Measurements from ENCODE around the gene PPP1R15B. TPM values are rescaled to one million over a fixed set of nuclear protein-coding genes. Genes with fewer than 3 reads are reported as not detected.

Gene PPP1R15B
- total and polyA plus RNA-seq, 8 donors, result 6.5 to 74.4 (median 31.6) TPM

- H3K36me3 ChIP-seq, result peaks cover 0 to 26% (median 8%) of the 10 kb centered on the region in 4 donors
- 79 to 84% (median 82%) methylated on average over 16 of the region's 16 CpGs for WGBS, 5 donors
- no peak for DNase-seq
- TF ChIP-seq EP300 (IDR thresholded peaks at IDR 0.05) (no peak), POLR2AphosphoS5 (IDR thresholded peaks at IDR 0.05) (no peak), CTCF (IDR thresholded peaks at IDR 0.05) (no peak), POLR2A (IDR thresholded peaks at IDR 0.05) (no peak)
- H3K27me3 ChIP-seq, result peaks cover 0 to 4% (median 0%) of the 10 kb centered on the region in 3 donors
- intact Hi-C loops (cut with DNase I; ENCODE audit: low total_unique reads), result loop anchor here (5.0 kb wide), 1 partner anchor 110 kb away; no protein-coding TSS in a partner anchor
- no peak overlapping the region for H3K27ac ChIP-seq
- H3K4me3 ChIP-seq, result no peak overlapping the region
- peaks cover 15 to 27% (median 20%) of the 10 kb centered on the region in 4 donors for H3K4me1 ChIP-seq
- H3K9me3 ChIP-seq, result no peaks in the 10 kb centered on the region
Observed at GRCh38 chr1:204367193-204367858, 44.3 kb downstream of the PPP1R15B start.

- peaks cover 0 to 26% (median 8%) of the 10 kb centered on the region in 4 donors for H3K36me3 ChIP-seq
- 87 to 91% (median 89%) methylated on average over 7 of the region's 7 CpGs for WGBS, 5 donors
- no peaks in the 10 kb centered on the region for H3K9me3 ChIP-seq
- no peak for TF ChIP-seq EP300 (IDR thresholded peaks at IDR 0.05)
- TF ChIP-seq POLR2A (IDR thresholded peaks at IDR 0.05), result no peak
- TF ChIP-seq CTCF (IDR thresholded peaks at IDR 0.05), result peak in 2 of 7 experiments; percentile 10 to 23
- no peak for TF ChIP-seq POLR2AphosphoS5 (IDR thresholded peaks at IDR 0.05)
- no peak overlapping the region for H3K4me3 ChIP-seq
- peaks cover 15 to 32% (median 21%) of the 10 kb centered on the region in 4 donors for H3K4me1 ChIP-seq
- no peak overlapping the region for H3K27ac ChIP-seq
- peaks cover 0 to 4% (median 0%) of the 10 kb centered on the region in 3 donors for H3K27me3 ChIP-seq
- no peak for DNase-seq
- intact Hi-C loops (cut with DNase I; ENCODE audit: low total_unique reads), result loop anchor here (5.0 kb wide), 1 partner anchor 109 kb away; no protein-coding TSS in a partner anchor
Observed at GRCh38 chr1:204366759-204367158, 44.9 kb downstream of the PPP1R15B start.

- peak overlapping the region; percentile 58 to 76 (median 70) for H3K27ac ChIP-seq
- TF ChIP-seq EP300 (IDR thresholded peaks at IDR 0.05) (no peak), POLR2A (IDR thresholded peaks at IDR 0.05) (no peak), CTCF (IDR thresholded peaks at IDR 0.05) (peak in 6 of 7 experiments; percentile 89 to 99 (median 97)), POLR2AphosphoS5 (IDR thresholded peaks at IDR 0.05) (peak in 1 of 3 donors; percentile 16)
- H3K4me1 ChIP-seq, result peaks cover 35 to 54% (median 38%) of the 10 kb centered on the region in 4 donors
- 0 to 1% (median 1%) methylated on average over 16 to 27 of the region's 27 CpGs for WGBS, 5 donors
- peaks cover 0 to 19% (median 0%) of the 10 kb centered on the region in 3 donors for H3K27me3 ChIP-seq
- H3K9me3 ChIP-seq, result no peaks in the 10 kb centered on the region
- intact Hi-C loops (cut with DNase I; ENCODE audit: low total_unique reads), result loop anchor here (5.0 kb wide), 2 partner anchors 151 to 201 kb away; partner anchors contain the start of gene GOLT1A
- peak overlapping the region; percentile 36 to 47 (median 46) for H3K4me3 ChIP-seq
- peaks cover 0 to under 1% (median 0%) of the 10 kb centered on the region in 4 donors for H3K36me3 ChIP-seq
- peak; percentile 74 to 93 for DNase-seq
Observed at GRCh38 chr1:204363335-204364114, 48.1 kb downstream of the PPP1R15B start.

GRCh38 chr1:204362984-204363334 is 48.7 kb downstream of the PPP1R15B start:
- Histone ChIP-seq H3K9me3 (no peaks in the 10 kb centered on the region), H3K4me1 (peaks cover 40 to 60% (median 44%) of the 10 kb centered on the region in 4 donors), H3K36me3 (no peaks in the 10 kb centered on the region), H3K4me3 (peak overlapping the region; percentile 36 to 47 (median 46)), H3K27me3 (peaks cover 0 to 21% (median 0%) of the 10 kb centered on the region in 3 donors), H3K27ac (peak overlapping the region; percentile 58 to 76 (median 70))
- no peak for DNase-seq
- WGBS, 5 donors, result 28 to 42% (median 33%) methylated on average over 9 to 11 of the region's 11 CpGs
- intact Hi-C loops (cut with DNase I; ENCODE audit: low total_unique reads), result loop anchor here (5.0 kb wide), 2 partner anchors 151 to 201 kb away; partner anchors contain the start of gene GOLT1A
- no peak for TF ChIP-seq POLR2AphosphoS5 (IDR thresholded peaks at IDR 0.05)
- no peak for TF ChIP-seq POLR2A (IDR thresholded peaks at IDR 0.05)
- TF ChIP-seq EP300 (IDR thresholded peaks at IDR 0.05), result no peak
- no peak for TF ChIP-seq CTCF (IDR thresholded peaks at IDR 0.05)
